SKM-1 (cell line): ENCODE results near the gene KIR3DL1.
"Not testable (repeated sequence)": the region's sequence is repeated elsewhere in the genome, so short reads cannot be mapped to it uniquely, and the experiment has no call there.

Experiments
- DNase-seq: peaks from one replicate; lab custom pipeline; 2025; ENCODE audit not compliant: unreplicated experiment; lab: John Stamatoyannopoulos, UW

KIR3DL1 gene

DNA sequence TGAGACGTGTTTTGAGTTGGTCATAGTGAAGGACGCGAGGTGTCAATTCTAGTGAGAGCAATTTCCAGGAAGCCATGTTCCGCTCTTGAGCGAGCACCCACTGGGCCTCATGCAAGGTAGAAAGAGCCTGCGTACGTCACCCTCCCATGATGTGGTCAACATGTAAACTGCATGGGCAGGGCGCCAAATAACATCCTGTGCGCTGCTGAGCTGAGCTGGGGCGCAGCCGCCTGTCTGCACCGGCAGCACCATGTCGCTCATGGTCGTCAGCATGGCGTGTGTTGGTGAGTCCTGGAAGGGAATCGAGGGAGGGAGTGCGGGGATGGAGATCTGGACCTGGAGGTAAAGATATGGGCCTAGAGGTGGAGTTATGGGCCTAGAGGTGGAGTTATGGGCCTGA is at the start of gene KIR3DL1:
KIR3DL1 (plus strand) TSS at position 218 of the 400 bp plus-strand sequence.
- DNase-seq, result not testable (repeated sequence)

DNA sequence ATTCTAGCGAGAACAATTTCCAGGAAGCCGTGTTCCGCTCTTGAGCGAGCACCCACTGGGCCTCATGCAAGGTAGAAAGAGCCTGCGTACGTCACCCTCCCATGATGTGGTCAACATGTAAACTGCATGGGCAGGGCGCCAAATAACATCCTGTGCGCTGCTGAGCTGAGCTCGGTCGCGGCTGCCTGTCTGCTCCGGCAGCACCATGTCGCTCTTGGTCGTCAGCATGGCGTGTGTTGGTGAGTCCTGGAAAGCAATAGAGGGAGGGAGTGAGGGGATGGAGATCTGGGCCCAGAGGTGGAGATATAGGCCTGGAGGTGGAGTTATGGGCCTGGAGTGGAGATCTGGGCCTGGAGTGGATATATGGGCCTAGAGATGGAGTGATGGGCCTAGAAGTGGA is 46.6 kb upstream of the KIR3DL1 start, which contains the start of gene KIR2DL1:
KIR2DL1 (plus strand) TSS at position 148 of the 400 bp plus-strand sequence; CDS start at position 206, 58 bp downstream.
- not testable (repeated sequence) for DNase-seq

DNA sequence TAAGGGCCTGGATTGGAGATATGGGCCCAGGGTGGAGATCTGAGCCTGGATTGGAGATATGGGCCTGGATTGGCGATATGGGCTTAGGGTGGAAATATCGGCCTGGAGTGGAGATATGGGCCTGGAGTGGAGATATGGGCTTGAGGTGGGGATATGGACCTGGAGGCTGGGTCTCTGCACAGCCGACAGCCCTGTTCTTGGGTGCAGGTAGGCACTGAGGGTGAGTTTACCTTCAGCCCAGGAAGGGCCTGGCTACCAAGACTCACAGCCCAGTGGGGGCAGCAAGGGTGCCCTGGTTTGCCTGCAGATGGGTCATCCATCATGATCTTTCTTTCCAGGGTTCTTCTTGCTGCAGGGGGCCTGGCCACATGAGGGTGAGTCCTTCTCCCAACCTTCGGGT is 45.8 kb upstream of the KIR3DL1 start:
- DNase-seq, result not testable (repeated sequence)

DNA sequence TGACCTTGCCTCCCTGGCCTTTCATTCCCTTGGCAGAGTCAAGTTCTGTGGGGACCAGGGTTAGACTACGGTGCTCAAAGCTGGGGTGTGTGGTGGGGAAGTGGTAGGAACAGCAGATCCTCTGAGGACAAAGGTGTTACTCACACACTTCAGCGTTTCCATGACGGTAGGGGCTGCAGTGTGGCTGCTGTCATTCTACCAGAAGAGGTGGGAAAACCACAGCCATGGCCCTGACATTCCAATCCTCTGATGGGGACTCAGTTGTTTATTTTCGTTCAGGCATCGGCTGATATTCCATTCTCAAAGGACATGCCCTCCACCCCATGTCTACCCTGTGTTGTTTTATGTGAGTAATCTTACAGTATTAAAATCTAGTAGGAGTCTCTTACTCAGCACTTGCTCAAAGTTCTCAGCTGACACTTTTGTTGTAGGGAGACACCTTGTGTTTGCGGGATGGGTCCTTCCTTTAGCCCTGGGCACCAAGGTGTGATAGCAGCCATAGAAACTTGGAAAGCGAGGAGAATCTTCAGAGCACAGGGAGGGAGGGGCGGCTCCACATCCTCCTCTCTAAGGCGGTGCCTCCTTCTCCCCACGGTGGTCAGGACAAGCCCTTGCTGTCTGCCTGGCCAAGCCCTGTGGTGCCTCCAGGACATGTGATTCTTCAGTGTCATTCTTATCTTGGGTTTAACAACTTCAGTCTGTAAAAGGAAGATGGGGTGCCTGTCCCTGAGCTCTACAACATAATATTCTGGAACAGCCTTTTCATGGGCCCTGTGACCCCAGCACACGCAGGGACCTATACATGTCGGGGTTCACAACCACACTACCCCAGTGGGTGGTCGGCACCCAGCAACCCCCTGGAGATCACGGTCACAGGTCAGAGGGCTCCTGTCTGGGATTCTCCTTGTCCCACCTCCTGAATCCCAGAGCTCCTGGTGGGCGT is 45.0 kb upstream of the KIR3DL1 start:
- not testable (repeated sequence) for DNase-seq

DNA sequence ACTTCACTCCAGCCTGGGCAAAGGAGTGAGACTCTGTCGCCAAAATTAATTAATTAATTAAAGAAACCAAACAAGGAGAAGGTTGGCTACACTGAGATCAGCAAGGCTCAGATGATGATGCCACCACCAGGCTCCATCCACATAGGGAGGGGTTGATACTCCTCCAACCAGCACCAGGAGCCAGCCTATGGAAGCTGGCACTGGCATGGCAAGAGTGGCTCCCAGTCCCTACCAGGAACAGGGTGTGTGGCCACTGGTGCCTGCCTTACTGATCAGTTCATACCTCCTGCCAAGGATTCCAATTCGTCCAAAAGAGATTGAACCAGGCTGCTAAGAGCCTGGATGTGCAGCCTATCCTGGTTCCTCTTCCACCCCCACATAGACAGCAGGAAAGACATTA is 43.6 kb upstream of the KIR3DL1 start:
- DNase-seq, result not testable (repeated sequence)

DNA sequence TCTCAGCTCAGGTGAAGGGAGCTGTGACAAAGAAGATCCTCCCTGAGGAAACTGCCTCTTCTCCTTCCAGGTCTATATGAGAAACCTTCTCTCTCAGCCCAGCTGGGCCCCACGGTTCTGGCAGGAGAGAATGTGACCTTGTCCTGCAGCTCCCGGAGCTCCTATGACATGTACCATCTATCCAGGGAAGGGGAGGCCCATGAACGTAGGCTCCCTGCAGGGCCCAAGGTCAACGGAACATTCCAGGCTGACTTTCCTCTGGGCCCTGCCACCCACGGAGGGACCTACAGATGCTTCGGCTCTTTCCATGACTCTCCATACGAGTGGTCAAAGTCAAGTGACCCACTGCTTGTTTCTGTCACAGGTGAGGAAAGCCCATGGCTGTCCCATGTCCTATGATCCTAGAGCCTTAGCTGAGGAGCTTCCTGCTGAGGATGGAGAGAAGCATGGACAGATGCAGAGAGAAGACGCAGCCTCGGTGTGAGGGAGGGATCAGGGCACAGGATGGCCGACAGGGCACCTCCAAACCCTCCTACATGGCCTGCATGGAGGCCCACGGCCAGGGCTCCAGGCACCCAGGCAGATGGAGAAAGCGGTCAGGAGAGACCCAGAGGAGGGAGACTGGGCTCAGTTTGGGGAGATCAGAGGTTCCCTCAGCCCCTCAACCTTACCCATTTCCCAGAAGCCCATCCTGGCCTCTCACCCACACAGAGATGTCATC is 41.0 kb upstream of the KIR3DL1 start:
- not testable (repeated sequence) for DNase-seq

DNA sequence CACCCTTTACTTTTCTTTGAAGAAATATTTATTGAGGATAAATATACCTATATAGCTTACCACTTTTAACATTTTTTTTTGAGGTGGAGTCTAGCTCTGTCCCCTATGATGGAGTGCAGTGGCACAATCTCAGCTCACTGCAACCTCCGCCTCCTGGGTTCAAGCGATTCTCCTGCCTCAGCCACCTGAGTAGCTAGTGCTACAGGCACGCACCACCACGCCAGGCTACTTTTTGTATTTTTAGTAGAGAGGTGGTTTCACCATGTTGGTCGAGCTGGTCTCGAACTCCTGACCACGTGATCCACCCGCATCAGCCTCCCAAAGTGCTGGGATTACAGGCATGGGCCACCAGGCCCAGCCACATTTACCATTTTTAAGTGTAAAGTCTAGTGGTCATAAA is 40.4 kb upstream of the KIR3DL1 start:
- not testable (repeated sequence) for DNase-seq

DNA sequence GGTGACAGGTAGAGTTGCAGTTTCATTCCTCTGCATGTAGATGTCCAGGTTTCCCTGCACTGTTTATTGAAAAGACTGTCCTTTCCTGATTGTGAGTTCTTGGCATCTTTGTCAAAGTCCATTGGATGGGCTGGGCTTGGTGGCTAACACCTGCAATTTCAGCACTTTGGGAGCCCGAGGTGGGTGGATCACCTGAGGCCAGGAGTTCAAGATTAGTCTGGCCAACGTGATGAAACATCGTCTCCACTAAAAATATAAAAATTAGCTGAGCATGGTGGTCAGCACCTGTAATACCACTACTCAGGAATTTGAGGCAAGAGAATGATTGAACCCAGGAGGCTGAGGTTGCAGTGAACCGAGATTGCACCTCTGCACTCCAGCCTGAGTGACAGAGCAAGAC is 38.4 kb upstream of the KIR3DL1 start:
- DNase-seq, result not testable (repeated sequence)

DNA sequence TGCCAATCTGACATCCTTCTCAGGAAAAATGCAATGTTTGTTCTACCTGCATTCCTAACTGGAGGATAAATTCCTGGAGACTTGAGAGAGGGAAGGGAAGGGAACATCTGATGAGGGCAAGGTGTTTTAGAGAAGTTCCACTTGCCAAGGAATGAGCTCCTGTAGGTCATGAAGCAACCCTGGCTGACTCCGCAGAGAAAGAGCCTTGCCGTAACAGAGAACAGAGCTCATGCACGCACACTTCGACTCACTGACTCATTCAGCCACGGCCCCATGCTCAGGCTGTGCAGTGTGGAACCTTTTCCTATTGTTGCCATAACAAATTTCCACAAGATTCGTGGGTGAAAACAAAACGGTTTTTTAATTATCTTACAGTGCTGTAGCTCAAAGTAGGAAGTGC is 37.4 kb upstream of the KIR3DL1 start:
- not testable (repeated sequence) for DNase-seq

DNA sequence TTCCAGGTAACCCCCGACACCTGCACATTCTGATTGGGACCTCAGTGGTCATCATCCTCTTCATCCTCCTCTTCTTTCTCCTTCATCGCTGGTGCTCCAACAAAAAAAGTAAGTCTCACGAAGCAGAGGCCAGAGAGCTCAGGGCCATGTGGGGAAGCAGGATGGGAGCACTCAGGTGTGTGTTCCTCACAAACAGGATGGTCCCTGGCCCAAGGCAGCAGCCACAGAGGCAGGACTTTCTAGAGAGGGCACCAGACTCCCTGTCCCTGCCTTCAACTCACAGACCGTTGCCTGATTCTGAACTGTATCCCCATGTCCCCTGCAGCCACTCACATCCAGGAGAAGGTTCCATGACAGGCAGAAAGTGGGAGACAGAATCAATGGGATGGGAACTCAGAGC is 33.4 kb upstream of the KIR3DL1 start:
- not testable (repeated sequence) for DNase-seq

DNA sequence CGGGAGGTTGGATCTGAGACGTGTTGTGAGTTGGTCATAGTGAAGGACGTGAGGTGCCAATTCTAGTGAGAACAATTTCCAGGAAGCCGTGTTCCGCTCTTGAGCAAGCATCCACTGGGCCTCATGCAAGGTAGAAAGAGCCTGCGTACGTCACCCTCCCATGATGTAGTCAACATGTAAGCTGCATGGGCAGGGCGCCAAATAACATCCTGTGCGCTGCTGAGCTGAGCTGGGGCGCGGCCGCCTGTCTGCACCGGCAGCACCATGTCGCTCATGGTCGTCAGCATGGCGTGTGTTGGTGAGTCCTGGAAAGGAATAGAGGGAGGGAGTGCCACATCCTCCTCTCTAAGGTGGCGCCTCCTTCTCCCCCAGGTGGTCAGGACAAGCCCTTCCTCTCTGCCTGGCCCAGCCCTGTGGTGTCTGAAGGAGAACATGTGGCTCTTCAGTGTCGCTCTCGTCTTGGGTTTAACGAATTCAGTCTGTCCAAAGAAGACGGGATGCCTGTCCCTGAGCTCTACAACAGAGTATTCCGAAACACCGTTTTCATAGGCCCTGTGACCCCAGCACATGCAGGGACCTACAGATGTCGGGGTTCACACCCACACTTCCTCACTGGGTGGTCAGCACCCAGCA is 30.1 kb upstream of the KIR3DL1 start:
- DNase-seq, result not testable (repeated sequence)

DNA sequence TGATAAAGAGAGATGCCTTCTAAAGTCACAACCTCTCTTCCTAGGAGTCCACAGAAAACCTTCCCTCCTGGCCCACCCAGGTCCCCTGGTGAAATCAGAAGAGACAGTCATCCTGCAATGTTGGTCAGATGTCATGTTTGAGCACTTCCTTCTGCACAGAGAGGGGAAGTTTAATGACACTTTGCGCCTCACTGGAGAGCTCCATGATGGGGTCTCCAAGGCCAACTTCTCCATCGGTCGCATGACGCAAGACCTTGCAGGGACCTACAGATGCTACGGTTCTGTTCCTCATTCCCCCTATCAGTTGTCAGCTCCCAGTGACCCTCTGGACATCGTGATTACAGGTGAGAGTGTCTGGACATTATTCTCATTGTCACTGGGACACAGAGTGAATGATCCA is 28.1 kb upstream of the KIR3DL1 start:
- DNase-seq, result not testable (repeated sequence)

DNA sequence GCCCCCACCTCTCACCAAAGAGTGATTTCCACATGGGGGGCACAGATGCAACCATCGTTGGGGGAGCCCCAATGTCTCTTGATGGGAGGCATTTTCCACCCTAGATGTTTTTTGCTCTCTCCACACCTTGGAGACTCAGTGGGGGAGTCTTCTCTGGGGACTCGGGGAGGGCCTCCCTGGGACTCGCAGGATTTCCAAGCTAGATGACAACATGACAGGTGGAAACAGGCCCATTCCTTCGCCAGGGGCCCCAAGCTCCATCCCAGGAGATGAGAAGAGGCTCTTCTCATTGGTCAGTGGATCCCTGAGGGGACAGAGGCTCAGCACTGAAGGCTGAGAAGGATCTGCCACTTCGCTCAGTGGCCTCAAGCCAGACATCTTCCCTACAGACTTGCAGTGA is 25.6 kb upstream of the KIR3DL1 start:
- no peak for DNase-seq

DNA sequence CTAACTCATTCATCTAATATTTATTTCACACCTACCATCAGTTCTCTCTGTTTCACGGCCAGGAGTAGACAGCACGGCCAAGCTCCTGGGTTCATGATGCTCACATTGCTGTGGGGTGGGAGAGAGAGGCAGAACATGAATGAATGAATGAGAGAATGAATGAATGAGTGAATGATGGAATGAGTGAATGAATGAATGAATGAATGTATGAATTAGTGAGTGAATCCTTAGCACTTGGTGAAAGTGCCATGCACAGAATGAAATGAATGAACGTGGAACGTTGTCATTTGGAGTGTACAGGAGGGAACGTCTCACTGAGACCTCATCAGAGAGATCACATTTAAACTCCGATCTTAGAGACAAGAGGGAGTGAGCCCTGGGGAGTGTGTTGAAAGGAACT is 24.8 kb upstream of the KIR3DL1 start:
- no peak for DNase-seq

DNA sequence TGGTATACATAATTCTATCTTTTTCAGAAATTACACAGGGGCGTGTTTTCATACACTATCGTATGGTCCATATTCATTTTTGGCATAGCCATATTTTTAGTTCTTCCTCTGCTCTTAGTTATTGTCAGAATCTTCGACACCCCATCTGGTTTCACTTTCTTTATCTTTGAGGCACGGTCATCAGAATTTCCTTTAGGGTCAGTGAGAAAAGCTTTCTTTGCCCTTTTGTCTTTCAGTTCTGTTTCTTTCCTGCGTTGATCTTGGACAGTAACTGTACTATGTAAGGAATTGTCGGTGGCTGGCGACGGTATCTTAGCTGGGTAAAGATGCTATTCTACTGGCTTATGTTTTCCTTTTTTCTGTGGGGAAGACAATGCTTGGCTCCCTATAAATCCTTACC is 23.5 kb upstream of the KIR3DL1 start:
- DNase-seq, result no peak

DNA sequence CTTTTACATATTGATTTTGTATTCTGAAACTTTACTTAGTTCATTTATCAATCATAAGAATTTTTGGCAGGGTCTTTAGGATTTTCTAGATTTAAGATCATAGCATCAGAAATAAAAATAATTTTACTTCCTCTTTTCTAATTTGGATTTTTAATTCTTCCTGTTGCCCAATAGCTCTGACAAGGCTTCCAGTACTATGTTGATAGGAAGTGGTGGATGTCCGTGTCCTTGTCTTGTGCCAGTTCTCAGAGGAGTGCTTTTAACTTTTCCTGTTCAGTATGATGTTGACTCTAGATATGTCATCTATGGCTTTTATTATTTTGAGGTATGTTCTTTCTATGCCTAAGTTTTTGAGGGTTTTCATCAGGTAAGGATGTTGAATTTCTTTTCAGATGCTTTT is 20.5 kb upstream of the KIR3DL1 start:
- no peak for DNase-seq

DNA sequence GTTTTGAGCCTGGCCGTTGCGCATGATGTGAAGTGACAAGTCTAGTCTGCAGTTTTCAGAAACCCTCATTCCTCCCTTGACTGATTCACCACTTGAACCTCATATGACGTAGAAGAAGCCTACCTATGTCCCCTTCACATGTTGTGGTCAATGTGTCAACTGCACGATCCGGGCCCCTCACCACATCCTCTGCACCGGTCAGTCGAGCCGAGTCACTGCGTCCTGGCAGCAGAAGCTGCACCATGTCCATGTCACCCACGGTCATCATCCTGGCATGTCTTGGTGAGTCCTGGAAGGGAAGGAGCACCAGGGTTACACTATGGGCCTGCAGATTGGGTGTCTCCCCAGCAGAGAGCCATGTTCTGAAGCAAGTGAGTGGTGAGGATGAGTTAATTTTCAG is 12.9 kb upstream of the KIR3DL1 start, which contains the start of gene KIR2DL4:
KIR2DL4 (plus strand) TSS at position 201 of the 400 bp plus-strand sequence; CDS start at position 243, 42 bp downstream.
- no peak for DNase-seq

DNA sequence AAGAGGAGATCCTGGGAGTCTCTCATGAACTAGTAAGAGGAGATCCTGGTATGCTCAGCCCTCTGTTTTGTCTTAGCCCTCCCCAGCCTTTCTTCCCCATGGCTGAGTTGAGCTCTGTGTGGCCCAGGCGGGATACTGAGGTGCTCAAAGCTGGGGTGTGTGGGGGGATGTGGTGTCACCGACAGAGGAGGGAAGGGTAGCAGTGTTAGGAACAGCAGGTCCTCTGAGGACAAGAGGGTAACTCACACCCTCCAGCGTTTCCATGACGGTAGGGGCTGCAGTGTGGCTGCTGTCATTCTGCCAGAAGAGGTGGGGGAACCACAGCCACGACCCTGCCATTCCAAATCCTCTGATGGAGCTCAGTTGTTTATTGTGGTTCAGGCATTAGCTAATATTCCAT is 12.2 kb upstream of the KIR3DL1 start:
- no peak for DNase-seq

DNA sequence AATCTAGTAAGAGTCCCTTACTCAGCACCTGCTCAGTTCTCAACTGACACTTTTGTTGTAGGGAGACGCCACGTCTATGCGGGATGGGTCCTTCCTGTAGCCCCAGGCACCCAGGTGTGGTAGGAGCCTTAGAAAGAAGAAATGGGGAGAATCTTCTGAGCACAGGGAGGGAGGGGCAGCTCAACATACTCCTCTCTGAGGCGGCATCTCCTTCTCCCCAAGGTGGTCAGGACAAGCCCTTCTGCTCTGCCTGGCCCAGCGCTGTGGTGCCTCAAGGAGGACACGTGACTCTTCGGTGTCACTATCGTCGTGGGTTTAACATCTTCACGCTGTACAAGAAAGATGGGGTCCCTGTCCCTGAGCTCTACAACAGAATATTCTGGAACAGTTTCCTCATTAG is 11.7 kb upstream of the KIR3DL1 start:
- no peak for DNase-seq

DNA sequence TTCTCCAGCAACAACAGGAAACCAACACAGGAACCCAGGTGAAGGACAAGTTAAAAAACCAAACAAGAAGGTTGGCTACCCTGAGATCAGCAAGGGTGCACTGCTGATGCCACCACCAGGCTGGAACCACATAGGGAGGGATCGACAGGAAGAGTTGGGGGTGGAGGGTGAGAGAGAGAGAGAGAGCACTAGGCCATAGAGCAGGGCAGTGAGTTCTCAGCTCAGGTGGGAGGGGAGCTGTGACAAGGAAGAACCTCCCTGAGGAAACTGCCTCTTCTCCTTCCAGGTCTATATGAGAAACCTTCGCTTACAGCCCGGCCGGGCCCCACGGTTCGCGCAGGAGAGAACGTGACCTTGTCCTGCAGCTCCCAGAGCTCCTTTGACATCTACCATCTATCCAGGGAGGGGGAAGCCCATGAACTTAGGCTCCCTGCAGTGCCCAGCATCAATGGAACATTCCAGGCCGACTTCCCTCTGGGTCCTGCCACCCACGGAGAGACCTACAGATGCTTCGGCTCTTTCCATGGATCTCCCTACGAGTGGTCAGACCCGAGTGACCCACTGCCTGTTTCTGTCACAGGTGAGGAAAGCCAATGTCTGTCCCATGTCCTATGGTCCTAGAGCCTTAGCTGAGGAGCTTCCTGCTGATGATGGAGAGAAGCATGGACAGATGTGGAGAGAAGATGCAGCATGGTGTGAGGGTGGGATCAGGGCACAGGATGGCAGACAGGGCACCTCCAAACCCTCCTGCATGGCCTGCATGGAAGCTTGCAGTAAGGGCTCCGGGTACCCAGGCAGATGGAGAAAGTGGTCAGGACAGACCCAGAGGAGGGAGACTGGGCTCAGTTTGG is 10.4 kb upstream of the KIR3DL1 start:
- no peak for DNase-seq

DNA sequence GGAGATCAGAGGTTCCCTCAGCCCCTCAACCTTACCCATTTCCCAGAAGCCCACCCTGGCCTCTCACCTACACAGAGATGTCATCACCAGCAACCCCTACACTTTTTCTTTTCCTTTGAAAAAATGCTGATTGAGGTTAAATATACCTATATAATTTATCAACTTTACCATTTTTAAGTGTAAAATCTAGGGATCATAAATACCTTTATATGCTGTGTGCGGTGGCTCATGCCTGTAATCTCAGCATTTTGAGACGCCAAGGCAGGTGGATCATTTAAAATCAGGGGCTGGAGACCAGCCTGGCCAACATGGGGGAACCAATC is 9.8 kb upstream of the KIR3DL1 start:
- no peak for DNase-seq
